Stimulated activated CD4-positive, alpha-beta T cell treated with anti-CD3 and anti-CD28 coated beads, Interleukin-12 subunit alpha, Interleukin-12 subunit beta, amount 100 ng/mL, for 48 hours (primary cell): Measurements from ENCODE around the gene NDUFV2.

Source experiments
- DNase-seq, 3 donors: peaks; one replicate each; pipeline ENCODE4 v3.0.0-alpha.2; 2020; ENCODE audit warnings: low read depth in 2 of 3, low spot score in 1 of 3

NDUFV2 gene

GRCh38 chr18:9117980-9118841 lies 15.7 kb downstream of the NDUFV2 start:
- DNase-seq = no peak

GRCh38 chr18:9120796-9121195 lies 18.3 kb downstream of the NDUFV2 start:
- no peak for DNase-seq

- no peak for DNase-seq
These were observed 21.0 kb downstream of the NDUFV2 start for GRCh38 chr18:9123520-9123919.

- DNase-seq = no peak
These were observed 22.3 kb downstream of the NDUFV2 start for GRCh38 chr18:9124824-9125223.

- no peak for DNase-seq
These were observed 23.8 kb downstream of the NDUFV2 start for GRCh38 chr18:9126337-9126736.

GRCh38 chr18:9130195-9130594 lies 27.7 kb downstream of the NDUFV2 start:
- no peak for DNase-seq

- no peak for DNase-seq
These were observed 28.3 kb downstream of the NDUFV2 start for GRCh38 chr18:9130806-9131205.

GRCh38 chr18:9132628-9133027 lies 30.1 kb downstream of the NDUFV2 start:
- DNase-seq = no peak

- no peak for DNase-seq
These were observed 30.7 kb downstream of the NDUFV2 start for GRCh38 chr18:9133225-9133624.

GRCh38 chr18:9135081-9135911 lies 32.8 kb downstream of the NDUFV2 start:
- DNase-seq = no peak

- DNase-seq = no peak
These were observed 33.4 kb downstream of the NDUFV2 start for GRCh38 chr18:9135912-9136314.

- peak; percentile 97 for DNase-seq
These were observed 34.0 kb downstream of the NDUFV2 start, which contains the start of gene ANKRD12 for GRCh38 chr18:9136315-9137155. TSS of gene ANKRD12 (plus strand) at chr18:9136781. CDS start at chr18:9182433, 45,652 bp downstream.

GRCh38 chr18:9137168-9138066 lies 34.9 kb downstream of the NDUFV2 start:
- peak in 2 of 3 donors; percentile 48 to 64 for DNase-seq

GRCh38 chr18:9139400-9140039 lies 37.0 kb downstream of the NDUFV2 start:
- DNase-seq = no peak

GRCh38 chr18:9140381-9140780 lies 37.9 kb downstream of the NDUFV2 start:
- DNase-seq = no peak

GRCh38 chr18:9140984-9141383 lies 38.5 kb downstream of the NDUFV2 start:
- DNase-seq = no peak

- no peak for DNase-seq
These were observed 43.7 kb downstream of the NDUFV2 start for GRCh38 chr18:9146224-9146623.

GRCh38 chr18:9147440-9148202 lies 45.1 kb downstream of the NDUFV2 start:
- DNase-seq = no peak

GRCh38 chr18:9148203-9148552 lies 45.7 kb downstream of the NDUFV2 start:
- no peak for DNase-seq
